DOHH2 (cell line): Measurements from ENCODE around the gene STON1.

Experiments used
- EZH2phosphoT487 ChIP-seq: fragments of 200-600 bp; sonication (generic); IDR thresholded peaks from 2 replicates; pipeline ENCODE4 v1.6.1; 2017; ENCODE audit warnings: borderline replicate concordance, mild to moderate bottlenecking, antibody characterized with exemption, low read length, moderate library complexity, mixed read lengths
- TF ChIP-seq, protein P1 (sequence below): fragments of 200-600 bp; sonication (generic); IDR thresholded peaks from one replicate; pipeline ENCODE4 v1.5.1; 2014; ENCODE audit warnings: antibody characterized with exemption, mild to moderate bottlenecking, low read depth, low read length; ENCODE audit not compliant: poor library complexity, severe bottlenecking

DNA sequence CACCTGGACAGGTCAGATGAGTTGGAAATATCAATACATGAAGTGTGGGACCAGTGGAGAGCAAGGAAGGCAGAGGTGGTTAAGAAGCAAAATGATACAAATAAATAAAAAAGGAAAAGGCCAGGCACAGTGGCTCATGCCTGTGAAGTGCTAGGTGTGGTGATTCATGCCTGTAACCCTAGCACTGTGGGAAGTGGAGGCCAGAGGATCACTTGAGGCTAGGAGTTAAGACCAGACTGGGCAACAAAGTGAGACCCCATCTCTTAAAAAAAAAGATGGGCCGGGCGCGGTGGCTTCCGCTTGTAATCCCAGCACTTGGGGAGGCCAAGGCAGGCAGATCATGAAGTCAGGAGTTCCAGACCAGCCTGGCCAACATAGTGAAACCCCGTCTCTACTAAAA is 2.9 kb downstream of the STON1 start:
- TF ChIP-seq, protein P1, sequence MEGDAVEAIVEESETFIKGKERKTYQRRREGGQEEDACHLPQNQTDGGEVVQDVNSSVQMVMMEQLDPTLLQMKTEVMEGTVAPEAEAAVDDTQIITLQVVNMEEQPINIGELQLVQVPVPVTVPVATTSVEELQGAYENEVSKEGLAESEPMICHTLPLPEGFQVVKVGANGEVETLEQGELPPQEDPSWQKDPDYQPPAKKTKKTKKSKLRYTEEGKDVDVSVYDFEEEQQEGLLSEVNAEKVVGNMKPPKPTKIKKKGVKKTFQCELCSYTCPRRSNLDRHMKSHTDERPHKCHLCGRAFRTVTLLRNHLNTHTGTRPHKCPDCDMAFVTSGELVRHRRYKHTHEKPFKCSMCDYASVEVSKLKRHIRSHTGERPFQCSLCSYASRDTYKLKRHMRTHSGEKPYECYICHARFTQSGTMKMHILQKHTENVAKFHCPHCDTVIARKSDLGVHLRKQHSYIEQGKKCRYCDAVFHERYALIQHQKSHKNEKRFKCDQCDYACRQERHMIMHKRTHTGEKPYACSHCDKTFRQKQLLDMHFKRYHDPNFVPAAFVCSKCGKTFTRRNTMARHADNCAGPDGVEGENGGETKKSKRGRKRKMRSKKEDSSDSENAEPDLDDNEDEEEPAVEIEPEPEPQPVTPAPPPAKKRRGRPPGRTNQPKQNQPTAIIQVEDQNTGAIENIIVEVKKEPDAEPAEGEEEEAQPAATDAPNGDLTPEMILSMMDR: no peak
- TF ChIP-seq EZH2phosphoT487: no peak
